Peyer's patch (tissue), 4 donors: ENCODE measurements around the gene SLN. TPM values are rescaled to one million over a fixed set of nuclear protein-coding genes. Genes with fewer than 3 reads are reported as not detected.

Source experiments
- DNase-seq, 3 donors: peaks; one replicate each; pipeline ENCODE4 v3.0.0-alpha.2; 2017 to 2019
- H3K27ac ChIP-seq, 4 donors: fragments of 200-600 bp; sonication (generic); one replicate each; pipeline ENCODE4 v1.5.1; 2016 to 2019
- H3K27me3 ChIP-seq, 2 donors: fragments of 200-600 bp; sonication (generic); one replicate each; pipeline ENCODE4 v1.5.1; 2019
- H3K36me3 ChIP-seq, 3 donors: fragments of 200-600 bp; sonication (generic); one replicate each; pipeline ENCODE4 v1.5.1; 2016 to 2019
- H3K4me1 ChIP-seq, 4 donors: fragments of 200-600 bp; sonication (generic); one replicate each; pipeline ENCODE4 v1.5.1; 2016 to 2019
- H3K4me3 ChIP-seq, 4 donors: fragments of 200-600 bp; sonication (generic); 1 replicate in 3 of 4; 2 replicates in 1 of 4; pipeline ENCODE4 v1.5.1; 2016 to 2019; ENCODE audit warnings: mild to moderate bottlenecking in 1 of 4
- H3K9me3 ChIP-seq, 4 donors: fragments of 200-600 bp; sonication (generic); one replicate each; pipeline ENCODE4 v1.5.1; 2016 to 2019; ENCODE audit warnings: mild to moderate bottlenecking in 1 of 4
- POLR2A ChIP-seq, 2 donors: fragments of 450-650 bp; IDR thresholded peaks; one replicate each; pipeline ENCODE4 v1.5.1; 2017; ENCODE audit warnings: antibody characterized with exemption in 2 of 2, mild to moderate bottlenecking in 2 of 2, moderate library complexity in 2 of 2
- total RNA-seq, 4 donors: library from RNA; depleted of rRNA; stranded (reverse); fragments of >200 nt; gene quantifications; one replicate each; pipeline ENCODE4 v1.1.0, GENCODE V29; 2016
- TF ChIP-seq, protein P1 (sequence below), 6 experiments: fragments of 450-650 bp in 4 of 6; fragments of 200-600 bp in 2 of 6; sonication (generic) in 1 of 6; IDR thresholded peaks; one replicate each; pipeline ENCODE4 v1.5.1; 2017 to 2019; ENCODE audit warnings: antibody characterized with exemption in 6 of 6, mild to moderate bottlenecking in 3 of 6, moderate library complexity in 1 of 6

SLN gene
- total RNA-seq, 4 donors from 2014 or later, result not detected

DNA sequence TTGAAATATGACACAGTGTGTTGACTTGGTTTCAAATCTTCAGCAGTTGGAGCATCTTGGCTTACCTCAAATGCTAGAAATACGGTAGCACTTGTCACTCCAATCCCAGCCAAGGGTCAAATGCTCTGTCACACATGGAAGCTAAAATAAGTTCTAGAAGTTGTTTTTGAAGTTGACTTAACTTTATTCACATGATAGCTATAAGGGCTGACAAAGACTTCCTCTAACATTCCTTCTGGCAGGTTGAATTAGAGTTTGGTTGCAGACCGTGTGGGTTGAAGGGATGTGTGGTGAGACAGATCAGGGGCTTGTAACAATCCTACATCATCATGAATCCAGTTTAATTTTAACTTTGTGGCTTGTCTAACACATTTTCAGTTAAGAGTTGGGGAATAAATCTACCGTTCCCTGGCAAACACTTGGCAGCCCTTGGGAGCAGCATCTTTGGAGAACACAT lies 4.6 kb downstream of the SLN start:
- TF ChIP-seq POLR2A (IDR thresholded peaks at IDR 0.05), result no peak
- TF ChIP-seq, protein P1, sequence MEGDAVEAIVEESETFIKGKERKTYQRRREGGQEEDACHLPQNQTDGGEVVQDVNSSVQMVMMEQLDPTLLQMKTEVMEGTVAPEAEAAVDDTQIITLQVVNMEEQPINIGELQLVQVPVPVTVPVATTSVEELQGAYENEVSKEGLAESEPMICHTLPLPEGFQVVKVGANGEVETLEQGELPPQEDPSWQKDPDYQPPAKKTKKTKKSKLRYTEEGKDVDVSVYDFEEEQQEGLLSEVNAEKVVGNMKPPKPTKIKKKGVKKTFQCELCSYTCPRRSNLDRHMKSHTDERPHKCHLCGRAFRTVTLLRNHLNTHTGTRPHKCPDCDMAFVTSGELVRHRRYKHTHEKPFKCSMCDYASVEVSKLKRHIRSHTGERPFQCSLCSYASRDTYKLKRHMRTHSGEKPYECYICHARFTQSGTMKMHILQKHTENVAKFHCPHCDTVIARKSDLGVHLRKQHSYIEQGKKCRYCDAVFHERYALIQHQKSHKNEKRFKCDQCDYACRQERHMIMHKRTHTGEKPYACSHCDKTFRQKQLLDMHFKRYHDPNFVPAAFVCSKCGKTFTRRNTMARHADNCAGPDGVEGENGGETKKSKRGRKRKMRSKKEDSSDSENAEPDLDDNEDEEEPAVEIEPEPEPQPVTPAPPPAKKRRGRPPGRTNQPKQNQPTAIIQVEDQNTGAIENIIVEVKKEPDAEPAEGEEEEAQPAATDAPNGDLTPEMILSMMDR (IDR thresholded peaks at IDR 0.05), result no peak
- no peaks in the 10 kb centered on the region for H3K4me1 ChIP-seq
- no peak overlapping the region for H3K4me3 ChIP-seq
- no peak overlapping the region for H3K27ac ChIP-seq
- no peak for DNase-seq
- no peaks in the 10 kb centered on the region for H3K36me3 ChIP-seq
- H3K9me3 ChIP-seq, result no peaks in the 10 kb centered on the region
- no peaks in the 10 kb centered on the region for H3K27me3 ChIP-seq

- no peak for DNase-seq
- Histone ChIP-seq H3K4me1 (no peaks in the 10 kb centered on the region), H3K27ac (no peak overlapping the region), H3K9me3 (no peaks in the 10 kb centered on the region), H3K36me3 (no peaks in the 10 kb centered on the region), H3K4me3 (no peak overlapping the region), H3K27me3 (no peaks in the 10 kb centered on the region)
- TF ChIP-seq, protein P1 (IDR thresholded peaks at IDR 0.05), result no peak
- TF ChIP-seq POLR2A (IDR thresholded peaks at IDR 0.05), result no peak
Observed at GRCh38 chr11:107706531-107706930, 5.3 kb downstream of the SLN start.

DNA sequence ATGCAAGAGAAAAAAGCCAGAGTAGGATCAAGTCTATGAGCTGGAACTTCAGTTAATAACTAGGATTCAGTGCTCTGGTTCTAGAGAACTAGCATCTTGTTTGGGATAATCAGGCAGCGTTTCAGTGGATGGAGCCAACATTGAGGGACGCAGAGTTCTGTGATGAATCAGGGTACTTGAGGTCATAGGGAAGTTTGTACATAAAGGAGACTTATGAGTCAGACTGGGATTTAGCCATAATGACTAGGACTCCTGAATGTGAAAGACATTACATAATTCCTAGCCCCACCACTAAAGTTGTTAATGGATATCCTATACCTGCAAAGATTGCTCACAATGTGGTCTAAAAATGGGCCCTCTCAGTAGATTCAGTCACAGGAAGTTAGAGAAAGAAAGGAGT lies 6.8 kb downstream of the SLN start:
- Histone ChIP-seq H3K4me1 (no peaks in the 10 kb centered on the region), H3K4me3 (no peak overlapping the region), H3K36me3 (no peaks in the 10 kb centered on the region), H3K27me3 (no peaks in the 10 kb centered on the region), H3K9me3 (no peaks in the 10 kb centered on the region), H3K27ac (no peak overlapping the region)
- DNase-seq, result no peak
- TF ChIP-seq, protein P1 (IDR thresholded peaks at IDR 0.05), result no peak
- TF ChIP-seq POLR2A (IDR thresholded peaks at IDR 0.05), result no peak

GRCh38 chr11:107704451-107704850 lies 7.4 kb downstream of the SLN start:
- no peak overlapping the region for H3K27ac ChIP-seq
- no peak for DNase-seq
- no peak overlapping the region for H3K4me3 ChIP-seq
- H3K9me3 ChIP-seq, result no peaks in the 10 kb centered on the region
- H3K4me1 ChIP-seq, result no peaks in the 10 kb centered on the region
- H3K27me3 ChIP-seq, result no peaks in the 10 kb centered on the region
- TF ChIP-seq, protein P1 (IDR thresholded peaks at IDR 0.05), result no peak
- no peak for TF ChIP-seq POLR2A (IDR thresholded peaks at IDR 0.05)
- H3K36me3 ChIP-seq, result no peaks in the 10 kb centered on the region

DNA sequence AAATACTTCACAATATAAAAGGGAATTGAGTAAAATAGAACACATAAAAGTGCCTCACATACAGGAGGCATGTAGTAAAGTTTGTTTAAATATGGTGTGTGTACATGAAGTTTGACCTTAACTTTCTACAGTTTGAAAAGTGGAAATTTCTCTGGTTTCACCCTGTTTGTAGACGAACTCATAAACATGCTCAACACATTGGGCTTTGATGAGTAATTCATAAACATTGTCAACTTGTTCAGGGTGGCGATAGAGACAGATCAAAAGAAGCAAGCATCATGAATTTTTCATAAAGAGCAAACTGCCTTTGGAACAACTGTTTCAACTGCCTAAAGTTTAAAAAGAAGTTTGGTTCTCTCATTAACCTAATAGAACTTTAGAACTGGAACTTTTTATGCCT lies 9.1 kb downstream of the SLN start:
- H3K9me3 ChIP-seq, result no peaks in the 10 kb centered on the region
- TF ChIP-seq, protein P1 (IDR thresholded peaks at IDR 0.05), result no peak
- TF ChIP-seq POLR2A (IDR thresholded peaks at IDR 0.05), result no peak
- H3K27me3 ChIP-seq, result no peaks in the 10 kb centered on the region
- no peak for DNase-seq
- H3K4me3 ChIP-seq, result no peak overlapping the region
- no peak overlapping the region for H3K27ac ChIP-seq
- no peaks in the 10 kb centered on the region for H3K4me1 ChIP-seq
- H3K36me3 ChIP-seq, result no peaks in the 10 kb centered on the region

- no peaks in the 10 kb centered on the region for H3K9me3 ChIP-seq
- DNase-seq, result no peak
- no peaks in the 10 kb centered on the region for H3K4me1 ChIP-seq
- H3K36me3 ChIP-seq, result no peaks in the 10 kb centered on the region
- no peak overlapping the region for H3K27ac ChIP-seq
- H3K4me3 ChIP-seq, result no peak overlapping the region
- TF ChIP-seq POLR2A (IDR thresholded peaks at IDR 0.05), result no peak
- H3K27me3 ChIP-seq, result no peaks in the 10 kb centered on the region
Observed at GRCh38 chr11:107702109-107702660, 9.7 kb downstream of the SLN start.
